Fibroblast of upper back skin (primary cell): ENCODE data around the gene LAMC2.

Experiments used
- DNase-seq: peaks from one replicate; pipeline ENCODE4 v3.0.0-alpha.2; 2013

Gene LAMC2

DNA sequence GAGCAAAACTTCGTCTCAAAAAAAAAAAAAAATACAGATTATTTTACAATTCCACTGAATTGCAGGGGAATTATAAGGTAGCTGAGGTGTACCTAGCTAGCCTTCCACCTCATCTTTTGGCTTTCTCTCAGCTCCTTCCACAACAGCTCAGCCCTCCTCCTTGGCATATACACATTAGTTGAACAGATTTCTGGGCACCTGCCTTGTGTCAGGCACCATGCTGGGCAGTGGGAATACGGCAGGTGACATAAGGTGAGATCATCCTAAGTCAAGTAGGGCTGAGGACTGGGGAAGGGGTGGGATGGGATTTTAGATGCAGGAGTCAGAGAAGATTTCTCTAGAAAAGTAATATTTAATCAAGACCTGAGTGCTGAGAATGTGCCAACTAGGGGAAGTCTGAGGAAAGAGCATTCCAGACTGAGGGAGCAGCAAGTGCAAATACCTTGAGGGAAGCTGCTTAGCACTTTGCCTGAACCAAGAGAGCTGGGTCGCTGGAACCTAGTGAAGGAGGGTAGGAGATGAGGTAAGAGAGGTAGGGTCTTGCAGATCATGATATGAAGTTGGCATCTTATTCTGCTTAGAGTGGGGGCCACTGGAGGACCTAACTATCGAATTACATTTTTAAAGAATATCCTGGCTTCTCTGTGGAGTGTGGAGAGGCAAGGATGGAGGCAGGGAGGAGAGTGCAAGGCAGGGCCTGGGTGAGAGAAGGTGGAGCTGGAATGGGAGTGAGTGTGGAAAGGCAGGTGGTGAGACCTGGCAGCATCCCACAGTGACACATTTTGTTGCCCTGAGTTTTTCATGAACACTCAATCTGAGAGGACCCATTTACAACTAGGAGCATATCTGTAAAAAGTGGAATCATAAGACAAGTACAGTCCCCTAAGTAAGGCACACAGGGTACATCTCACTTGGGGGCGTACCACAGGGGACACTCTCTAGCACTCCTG lies 28.2 kb downstream of the LAMC2 start:
- DNase-seq, result no peak

DNA sequence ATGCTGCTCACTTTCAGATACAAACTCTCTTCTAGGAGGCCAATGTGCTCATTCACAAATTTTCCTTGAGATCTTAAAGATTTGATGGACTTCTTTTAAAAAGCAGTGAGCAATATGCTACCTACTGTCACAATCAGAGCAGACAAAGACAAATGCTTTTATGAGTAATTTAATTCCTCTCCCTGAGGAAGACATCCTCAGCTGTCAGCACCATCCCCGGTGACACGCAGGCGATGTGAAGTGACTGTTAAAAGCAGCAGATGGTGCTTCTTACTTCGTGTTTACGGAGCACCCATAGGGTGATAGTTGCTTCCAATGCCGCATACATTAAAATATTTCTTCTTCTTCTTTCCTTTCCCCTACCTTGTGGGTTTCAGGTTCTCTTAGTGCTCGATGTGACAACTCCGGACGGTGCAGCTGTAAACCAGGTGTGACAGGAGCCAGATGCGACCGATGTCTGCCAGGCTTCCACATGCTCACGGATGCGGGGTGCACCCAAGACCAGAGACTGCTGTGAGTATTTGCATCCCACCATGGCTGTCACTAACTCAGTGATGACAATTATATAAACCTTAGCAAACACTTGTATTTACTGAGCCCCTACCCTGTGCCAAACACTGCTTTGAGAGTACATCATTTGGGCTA lies 29.1 kb downstream of the LAMC2 start:
- DNase-seq, result no peak

DNA sequence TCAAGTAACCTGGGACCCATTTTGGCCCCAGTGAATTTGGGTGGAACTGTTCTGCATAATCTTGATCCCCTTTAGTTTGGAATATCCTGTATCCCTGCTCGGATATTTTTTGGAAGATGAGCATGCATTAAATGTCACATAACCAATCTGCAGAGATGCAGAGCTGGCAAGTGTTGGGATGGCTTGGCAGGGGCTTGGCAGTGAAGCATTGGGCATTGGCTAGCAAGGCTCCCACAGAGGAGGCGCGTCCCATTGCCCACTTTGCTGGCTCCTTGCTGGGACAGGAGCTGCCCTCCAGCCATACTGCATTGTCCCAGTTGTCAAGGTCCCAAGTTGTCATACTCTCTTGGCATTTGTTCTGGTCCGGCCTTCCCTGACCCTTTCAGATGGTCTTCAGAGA lies 29.9 kb downstream of the LAMC2 start:
- no peak for DNase-seq

GRCh38 chr1:183218027-183218618 lies 32.1 kb downstream of the LAMC2 start:
- DNase-seq, result no peak

DNA sequence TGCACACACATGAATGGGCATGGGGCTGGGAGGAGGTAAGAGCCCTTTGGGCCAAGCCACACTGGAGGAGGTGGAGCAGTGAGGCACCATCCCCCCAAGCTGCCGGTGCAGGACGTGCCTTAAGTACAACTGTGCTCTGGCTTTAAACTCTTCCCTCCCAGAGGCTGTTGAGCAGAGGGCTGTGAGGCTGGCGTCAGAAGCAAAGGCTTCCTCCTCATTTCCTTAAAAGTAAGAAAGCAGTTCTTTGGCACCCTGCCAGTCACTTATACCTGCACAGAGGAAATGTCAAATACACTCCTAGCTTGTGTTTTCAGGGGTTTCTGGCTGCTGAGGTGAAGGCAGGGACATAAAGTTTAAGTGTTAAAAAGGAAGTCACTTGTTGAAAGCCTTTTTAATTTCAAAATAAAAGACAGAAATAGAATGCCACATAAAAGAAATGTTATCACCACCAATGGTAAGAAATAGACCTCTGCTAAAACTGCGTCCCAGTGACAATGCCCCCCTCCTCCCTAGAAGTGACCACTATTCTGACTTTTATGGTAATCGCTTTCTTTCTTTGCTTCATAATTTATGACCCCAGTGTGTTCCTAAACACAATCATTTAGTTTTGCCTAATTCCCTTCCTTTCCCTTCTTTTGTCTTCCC lies 33.0 kb downstream of the LAMC2 start:
- DNase-seq, result no peak

DNA sequence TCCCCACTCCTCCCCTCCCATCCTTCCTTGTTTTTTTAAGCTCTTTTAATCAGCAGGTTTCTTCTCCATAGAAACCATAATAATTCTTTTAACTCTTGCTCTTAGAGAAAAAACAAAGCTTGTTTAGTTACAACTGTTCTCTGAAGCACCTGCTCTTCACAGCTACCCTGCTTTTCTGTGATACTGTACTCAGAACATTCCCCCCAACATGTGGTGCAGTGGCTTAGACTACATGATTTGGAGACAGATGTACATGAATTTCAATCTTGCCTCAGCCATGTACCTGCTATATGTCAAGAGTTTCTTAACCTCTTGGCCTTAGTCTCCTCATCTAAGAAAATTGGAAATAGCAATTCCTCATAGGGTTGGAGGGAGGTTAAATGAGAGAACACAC lies 33.5 kb downstream of the LAMC2 start:
- DNase-seq, result no peak

- DNase-seq, result no peak
These were observed 36.8 kb downstream of the LAMC2 start for GRCh38 chr1:183222909-183223308.

GRCh38 chr1:183223467-183223866 lies 37.4 kb downstream of the LAMC2 start:
- DNase-seq, result no peak

DNA sequence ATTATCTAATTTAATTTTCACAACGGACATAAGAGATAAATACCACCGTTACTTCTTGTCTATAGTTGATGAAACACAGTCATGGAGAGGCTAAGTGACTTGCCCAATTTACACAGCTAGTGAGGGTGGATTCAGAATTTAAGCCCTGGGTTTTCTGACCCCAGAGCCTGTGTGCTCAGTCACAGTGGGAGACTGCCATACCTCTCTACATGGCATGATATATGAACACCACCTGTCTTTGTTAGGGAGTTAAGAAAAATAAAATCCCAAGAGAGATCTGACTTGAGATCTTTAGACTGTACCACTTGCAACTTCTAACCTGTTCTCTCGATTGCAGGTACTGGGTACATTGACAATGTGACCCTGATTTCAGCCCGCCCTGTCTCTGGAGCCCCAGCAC lies 40.3 kb downstream of the LAMC2 start:
- DNase-seq, result no peak

DNA sequence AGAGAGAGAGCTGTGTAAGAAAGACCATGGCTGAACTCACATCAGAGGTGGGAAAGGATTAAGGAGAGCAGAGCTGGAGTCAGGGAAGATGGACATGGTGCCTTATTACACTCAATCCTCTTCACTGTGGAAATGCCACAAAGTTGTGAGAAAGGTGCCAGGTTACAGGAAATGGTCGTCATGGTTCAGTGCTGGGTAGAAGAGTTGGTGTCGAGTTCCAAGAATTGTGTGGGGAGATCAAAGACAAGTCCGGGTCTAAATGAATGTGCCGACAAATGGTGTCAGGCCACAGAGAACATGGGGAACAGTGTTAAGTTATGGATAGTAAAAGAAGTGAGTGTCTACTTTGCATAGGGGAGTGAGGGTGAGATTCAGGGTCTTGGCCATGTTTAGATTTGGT lies 40.9 kb downstream of the LAMC2 start:
- no peak for DNase-seq

DNA sequence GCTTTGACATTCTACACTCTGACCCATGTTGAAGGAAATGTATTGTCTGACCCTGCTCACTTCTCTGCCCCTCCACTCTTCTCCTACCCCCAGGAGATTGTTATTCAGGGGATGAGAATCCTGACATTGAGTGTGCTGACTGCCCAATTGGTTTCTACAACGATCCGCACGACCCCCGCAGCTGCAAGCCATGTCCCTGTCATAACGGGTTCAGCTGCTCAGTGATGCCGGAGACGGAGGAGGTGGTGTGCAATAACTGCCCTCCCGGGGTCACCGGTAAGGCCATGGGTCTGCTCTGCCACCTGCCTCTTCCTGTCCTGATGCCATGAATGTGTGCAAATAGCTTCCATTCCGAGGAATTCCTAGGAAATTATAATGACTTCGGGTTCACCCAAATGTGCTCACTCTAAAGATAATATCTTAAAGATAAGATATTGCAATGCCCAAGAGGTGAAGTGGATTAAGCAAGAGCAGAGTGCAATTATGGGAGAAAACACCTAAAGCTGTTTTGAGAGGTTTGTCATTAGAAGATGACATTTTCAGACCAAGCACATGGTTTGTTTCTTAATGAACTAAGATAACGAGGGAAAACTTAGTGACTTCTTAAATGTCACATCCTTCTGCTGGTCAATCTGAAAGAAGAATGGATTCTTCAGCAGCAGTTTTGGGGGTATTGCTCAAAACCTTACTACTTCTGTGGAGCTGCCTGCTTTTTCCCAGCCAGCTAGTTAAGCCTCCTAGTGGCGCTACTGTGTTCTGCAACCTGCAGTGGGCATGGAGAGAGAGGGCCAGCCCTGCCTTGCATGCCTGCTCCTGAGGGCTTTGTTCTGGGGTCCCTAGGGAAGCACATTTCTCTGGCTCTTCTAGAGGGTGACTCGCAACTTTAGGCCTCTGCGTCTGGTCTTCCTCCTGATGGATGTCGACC lies 41.6 kb downstream of the LAMC2 start:
- peak; percentile 53 for DNase-seq

DNA sequence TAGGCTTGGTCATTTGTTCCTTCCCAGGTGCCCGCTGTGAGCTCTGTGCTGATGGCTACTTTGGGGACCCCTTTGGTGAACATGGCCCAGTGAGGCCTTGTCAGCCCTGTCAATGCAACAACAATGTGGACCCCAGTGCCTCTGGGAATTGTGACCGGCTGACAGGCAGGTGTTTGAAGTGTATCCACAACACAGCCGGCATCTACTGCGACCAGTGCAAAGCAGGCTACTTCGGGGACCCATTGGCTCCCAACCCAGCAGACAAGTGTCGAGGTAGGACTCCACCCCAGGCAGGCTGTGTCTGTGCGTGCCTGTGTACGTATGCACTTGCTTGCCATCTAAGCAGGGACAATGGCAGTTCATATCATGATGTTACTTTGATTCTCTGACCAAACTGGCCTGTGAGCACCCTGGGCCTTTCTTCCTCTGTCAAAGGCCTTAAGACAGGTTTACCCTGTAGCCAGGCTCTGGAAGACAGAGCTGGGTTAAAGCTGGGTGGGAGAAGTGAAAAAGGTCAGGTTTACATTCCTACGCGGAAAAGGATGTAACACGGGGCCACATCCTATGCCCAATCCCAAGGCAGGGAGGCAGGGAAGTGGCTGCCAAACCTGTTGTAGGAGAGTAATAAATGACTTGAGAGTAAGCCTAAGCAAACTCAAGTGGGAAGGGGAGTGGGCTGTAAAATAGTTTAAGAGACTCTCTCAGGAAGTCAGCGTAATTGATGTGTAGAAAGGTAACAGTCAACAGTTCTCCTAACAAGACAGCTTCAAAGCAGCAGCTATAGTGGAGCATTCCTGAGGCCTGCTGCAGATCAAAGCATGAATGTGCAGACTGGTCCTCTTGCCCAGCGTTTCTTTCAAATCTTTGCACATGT lies 42.5 kb downstream of the LAMC2 start:
- no peak for DNase-seq

DNA sequence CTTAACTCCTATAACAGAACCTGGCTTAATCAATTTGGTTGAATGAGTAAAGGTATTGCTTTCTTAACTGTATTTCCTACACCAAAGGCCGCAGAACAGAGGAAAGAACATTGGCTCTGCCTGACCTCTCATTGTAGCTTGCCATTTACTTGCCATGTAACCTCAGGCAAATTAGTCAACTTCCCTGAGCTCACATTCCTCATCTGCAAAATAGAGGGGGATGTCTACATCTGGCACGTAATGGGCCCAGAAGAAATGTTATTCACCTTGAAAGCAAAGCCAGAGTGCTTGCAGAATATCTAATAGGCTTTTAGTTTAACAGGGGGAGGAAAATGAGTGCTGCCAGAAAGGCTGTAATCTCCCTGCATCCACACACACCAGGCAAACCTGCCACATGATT lies 44.3 kb downstream of the LAMC2 start:
- peak; percentile 47 for DNase-seq

DNA sequence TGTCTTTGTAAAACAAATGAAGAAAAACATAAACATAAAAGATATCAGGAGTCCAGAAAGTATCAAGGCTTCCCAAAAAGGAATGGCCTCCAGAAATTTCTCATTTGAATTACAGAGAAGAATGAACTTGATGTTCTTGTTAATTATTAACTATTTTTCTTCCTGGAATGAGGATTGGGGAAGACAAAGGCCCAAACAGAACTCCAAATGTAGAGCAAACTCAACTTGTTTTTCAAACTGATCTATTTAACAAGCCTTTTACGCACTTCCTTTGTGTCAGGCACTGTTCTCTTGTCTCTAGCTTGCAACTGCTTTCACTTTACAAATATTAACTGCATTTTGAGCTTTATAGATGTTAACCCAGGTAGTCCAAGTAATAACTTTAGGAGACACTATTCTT lies 45.5 kb downstream of the LAMC2 start:
- no peak for DNase-seq

DNA sequence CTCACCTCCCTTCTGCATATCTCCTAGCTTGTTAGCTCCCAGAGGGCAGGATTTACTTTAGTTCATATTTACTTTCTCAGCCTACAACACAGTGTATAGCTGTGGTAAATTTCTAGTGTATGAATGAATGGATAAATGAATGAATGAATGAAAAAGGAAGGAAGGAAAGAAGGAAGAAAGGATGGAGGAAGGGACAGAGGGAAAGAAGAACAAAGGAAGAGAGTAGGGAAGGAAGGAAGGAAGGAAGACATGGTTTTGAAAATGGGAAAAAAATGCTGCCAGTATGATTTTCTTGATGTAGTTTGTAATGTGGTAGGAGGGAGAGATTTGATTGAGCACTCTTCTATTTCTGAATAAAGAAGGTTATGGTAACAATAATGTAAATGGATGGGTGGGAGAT lies 47.0 kb downstream of the LAMC2 start:
- no peak for DNase-seq

DNA sequence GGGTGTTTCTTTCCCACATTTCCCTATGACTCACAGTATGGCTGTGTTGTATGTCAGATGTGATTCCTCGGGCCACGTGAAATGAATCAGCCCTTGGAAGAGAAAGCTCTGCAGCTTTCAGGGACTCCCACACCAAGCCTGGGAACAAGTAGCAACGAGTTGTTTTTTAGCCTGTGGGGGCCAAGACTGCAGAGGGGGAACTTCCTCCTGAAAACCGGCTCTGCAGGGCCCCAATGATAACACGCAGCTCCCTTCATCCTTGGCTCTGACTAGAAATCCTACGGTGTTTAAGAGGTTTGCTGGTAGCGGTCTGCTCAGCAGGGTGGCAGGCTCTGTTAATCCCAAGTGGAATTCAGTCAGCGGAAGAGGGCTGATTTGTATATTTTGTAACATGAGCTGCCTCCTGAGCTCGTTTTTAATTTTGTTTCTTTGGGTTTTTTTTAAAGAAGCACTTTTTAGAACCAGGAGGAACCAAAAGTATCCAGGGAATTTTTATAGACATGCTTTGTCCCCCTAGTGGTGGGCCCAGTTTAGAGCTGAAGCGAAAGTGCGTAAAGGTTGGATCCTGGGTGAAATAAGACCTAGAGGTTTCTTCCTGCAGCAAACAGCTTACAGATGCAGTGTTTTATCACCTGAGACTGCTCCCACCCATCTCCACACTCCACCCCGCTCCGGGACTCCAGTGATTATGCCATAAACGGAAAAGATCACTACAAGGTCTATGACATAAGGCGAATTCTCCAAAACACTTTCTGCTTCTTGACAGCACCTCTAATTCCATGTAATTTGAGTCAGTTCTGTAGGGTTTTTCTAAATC lies 48.8 kb downstream of the LAMC2 start:
- peak; percentile 95 for DNase-seq

DNA sequence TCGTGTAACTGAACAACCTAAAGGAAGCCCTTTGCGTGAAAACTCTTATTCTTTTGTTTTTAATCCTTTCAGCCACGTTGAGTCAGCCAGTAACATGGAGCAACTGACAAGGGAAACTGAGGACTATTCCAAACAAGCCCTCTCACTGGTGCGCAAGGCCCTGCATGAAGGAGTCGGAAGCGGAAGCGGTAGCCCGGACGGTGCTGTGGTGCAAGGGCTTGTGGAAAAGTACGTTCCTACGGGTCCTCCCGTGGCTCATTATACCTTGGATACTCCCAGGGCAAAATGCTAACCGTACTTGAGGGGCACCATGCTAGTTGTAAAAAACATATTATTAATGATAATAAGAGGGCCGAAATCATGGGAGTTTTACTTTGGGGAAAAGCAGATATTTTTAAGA lies 49.4 kb downstream of the LAMC2 start:
- DNase-seq, result no peak

GRCh38 chr1:183236158-183236725 lies 50.2 kb downstream of the LAMC2 start:
- DNase-seq, result no peak

GRCh38 chr1:183237046-183237445 lies 51.0 kb downstream of the LAMC2 start:
- no peak for DNase-seq

- peak; percentile 67 for DNase-seq
These were observed 52.0 kb downstream of the LAMC2 start for GRCh38 chr1:183238071-183238470.
